GM19099 (cell line): Measurements from ENCODE around the gene CATSPERB.

Experiments used
- POLR2A ChIP-seq: IDR thresholded peaks from 3 replicates; pipeline ENCODE4 v1.6.1; 2011; ENCODE audit warnings: low read depth; ENCODE audit not compliant: insufficient read length; ENCODE audit errors: extremely low read depth

The CATSPERB gene

DNA sequence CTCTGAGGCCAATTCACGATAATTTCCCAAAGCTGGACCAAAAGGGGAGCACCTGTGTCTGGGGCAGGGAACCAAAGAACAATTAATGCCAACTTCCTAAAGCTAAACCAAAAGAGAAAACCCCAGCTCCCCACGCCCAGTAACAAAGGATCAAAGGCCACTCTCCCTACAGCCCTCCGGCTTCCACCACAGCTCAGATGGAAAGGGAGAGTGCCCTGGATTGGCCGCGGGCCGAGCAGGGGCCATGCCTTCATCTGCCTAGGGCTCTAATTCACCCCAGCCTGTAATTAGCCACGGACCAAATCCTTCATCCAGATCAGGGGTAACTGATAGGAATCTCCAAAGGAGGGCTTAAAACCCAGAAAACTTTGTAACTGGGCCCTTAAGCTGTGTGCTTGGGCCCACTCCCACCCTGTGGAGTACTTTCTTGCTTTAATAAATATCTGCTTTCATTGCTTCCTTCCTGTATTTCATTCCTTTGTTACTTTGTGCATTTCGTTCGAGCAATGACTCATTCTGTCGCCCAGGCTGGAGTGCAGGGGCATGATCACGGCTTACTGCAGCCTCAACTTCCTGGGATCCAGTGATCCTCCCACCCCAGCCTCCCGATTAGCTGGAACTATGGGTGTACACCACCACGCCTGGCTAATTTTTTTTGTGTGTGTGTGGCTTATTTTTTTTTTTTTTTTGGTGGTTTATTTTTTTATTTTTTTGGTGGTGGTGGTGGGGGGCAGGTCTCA is 156.2 kb downstream of the CATSPERB start:
- no peak for TF ChIP-seq POLR2A

DNA sequence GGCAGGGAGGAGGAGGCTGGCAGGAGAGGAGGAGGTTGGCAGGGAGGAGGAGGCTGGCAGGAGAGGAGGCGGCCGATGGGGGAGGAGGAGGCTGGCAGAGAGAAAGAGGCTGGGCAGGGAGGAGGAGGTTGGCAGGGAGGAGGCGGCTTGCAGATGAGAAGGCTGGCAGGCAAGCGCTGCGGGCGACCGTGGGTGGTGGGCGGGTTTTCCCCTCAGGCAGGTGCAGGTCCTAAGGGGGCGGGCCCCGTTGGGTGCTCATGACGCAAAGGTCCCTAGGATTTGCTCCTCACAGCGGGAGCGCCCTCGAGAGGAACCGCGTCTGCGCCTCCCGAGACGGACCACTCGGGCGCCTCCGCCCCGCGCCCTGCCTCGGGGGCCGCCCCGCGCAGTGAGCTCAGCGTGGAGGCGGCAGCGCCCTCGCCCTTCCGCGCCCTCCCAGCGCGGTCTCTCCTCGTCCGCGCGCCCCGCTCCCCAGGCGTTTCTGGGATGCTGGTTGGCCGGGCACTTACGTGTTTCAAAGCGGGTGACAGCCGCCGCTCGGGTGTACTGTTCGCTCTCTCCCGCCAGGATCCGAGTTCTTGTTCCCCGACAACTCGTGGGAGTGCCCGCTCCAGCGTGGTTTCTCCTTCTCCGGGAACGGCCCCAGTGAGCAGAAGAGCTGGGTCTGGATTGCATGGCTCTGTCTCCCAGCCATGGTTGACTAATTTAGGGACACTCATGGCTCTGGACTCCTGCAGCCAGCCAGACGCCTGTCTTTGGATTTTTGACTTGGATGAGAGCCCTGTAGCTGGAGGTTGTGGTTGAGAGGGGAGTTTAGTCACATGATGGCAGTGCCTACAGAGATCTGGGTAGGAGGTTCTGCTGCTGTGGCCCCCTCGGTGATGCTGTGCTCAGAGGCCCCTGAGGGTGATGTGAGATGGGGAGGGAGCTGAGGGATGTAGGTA is 157.7 kb downstream of the CATSPERB start:
- TF ChIP-seq POLR2A, result no peak

DNA sequence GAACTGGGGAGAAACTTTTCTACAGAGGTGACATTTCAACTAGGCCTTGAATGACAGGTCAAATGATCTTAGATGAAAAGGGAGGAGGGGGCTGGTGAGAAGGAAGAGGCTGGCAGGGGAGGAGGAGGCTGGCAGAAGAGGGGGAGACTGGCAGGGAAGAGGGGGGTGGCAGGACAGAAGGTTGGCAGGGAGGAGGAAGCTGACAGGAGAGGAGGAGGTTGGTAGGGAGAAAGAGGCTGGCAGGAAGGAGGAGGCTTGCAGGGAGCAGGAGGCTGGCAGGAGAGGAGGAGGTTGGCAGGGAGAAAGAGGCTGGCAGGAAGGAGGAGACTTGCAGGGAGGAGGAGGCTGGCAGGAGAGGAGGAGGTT is 158.4 kb downstream of the CATSPERB start:
- no peak for TF ChIP-seq POLR2A

DNA sequence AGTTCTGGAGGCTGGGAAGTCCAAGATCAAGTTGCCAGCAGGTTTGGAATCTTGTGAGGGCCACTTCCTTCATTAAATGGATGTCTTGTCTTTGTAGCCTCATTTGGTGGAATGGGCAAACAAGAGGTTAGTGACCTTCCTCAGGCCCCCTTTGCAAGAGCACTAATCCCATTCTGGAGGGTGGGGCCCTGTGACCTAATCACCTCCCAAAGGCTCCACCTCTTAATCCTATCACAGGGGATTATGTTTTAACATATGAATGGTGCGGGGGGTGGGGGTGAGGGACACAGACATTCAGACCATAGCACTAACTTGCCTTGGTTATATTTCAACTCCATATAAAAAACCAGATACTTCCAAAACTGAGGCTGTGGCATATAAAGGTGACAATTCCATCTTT is 161.9 kb downstream of the CATSPERB start:
- no peak for TF ChIP-seq POLR2A

DNA sequence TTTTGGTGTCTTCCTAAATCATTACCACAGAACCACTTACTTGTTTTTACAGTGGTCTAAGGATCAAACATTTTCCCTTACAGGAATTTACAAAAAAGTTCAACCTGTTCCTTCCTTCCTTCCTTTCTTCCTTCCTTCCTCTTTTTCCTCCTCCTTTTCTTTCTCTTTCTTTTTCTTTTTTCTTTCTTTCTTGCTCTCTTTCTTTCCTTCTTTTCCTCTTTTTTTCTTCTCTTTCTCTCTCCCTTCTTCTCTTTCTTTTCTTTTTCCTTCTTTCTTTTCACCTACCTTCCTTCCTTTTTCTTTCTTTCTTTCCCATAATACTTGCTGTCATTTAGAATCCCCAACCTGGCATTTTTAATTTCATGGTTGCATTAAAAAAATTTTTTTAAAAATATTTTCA is 162.6 kb downstream of the CATSPERB start:
- no peak for TF ChIP-seq POLR2A

DNA sequence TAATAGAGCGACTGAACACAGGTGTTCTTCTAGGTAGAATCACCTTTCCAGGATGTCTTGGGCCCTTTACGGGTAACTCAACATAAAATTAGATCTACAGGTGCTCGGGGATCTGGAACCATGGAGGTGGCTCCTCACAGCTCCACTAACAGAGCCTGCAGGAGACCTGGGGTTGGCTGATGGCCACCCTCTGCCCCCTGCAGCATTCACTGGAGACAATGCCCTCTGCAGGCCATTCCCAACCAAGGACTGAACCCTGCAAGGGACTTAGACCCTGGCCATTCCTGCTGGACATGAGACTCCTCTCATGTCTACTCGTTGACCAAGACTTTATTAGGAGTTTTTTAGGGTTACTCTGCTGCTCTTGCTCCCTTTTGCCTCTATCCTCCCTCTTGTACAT is 163.3 kb downstream of the CATSPERB start:
- TF ChIP-seq POLR2A, result no peak

DNA sequence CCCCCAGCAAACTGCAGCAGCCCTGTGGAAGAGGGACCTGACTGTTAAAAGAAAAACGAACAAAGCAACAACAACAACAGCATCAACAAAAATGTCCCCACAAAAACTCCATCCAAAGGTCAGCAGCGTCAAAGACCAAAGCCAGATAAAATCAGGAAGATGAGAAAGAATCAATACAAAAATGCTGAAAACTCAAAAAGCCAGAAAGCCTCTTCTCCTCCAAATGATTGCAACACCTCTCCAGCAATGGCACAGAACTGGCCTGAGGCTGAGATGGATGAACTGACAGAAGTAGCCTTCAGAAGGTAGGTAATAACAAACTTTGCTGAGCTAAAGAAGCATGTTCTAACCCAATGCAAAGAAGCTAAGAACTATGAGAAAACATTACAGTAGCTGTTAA is 176.4 kb downstream of the CATSPERB start:
- no peak for TF ChIP-seq POLR2A

DNA sequence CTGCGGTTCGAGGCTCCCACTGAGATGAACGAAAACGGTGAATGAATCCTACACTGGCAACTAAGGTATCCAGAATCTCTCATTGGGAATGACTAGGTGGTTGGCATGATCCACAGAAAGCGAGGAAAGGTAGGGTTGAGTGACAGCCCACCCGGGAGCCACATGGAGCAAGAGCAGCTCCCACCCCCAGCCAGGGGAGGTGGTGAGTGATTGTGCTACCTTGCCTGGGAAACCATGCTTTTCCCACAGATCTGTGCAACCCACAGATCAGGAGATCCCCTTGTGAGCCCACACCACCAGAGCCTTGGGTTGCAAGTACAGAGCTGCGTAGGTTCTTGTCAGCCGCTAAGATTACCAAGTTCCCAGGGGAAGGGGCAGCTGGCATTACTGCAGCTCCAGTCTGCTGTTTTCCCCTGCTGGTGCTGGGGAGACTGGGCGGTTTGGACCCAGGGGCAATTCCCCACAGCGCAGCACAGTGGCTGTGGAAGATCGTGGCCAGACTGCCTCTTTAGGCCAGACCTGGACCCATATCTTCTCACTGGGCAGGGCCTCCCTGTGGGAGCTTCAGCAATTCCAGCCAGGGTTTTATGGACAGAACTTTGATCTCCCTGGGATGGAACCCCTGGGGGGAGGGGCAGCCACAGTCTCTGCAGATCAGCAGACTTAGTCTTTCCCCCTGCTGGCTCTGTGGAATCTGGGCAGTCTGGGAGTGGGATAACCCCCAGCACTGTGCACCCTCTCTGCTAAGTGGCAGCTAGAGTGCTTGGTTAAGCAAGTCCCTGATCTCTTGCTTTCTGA is 177.2 kb downstream of the CATSPERB start:
- no peak for TF ChIP-seq POLR2A

DNA sequence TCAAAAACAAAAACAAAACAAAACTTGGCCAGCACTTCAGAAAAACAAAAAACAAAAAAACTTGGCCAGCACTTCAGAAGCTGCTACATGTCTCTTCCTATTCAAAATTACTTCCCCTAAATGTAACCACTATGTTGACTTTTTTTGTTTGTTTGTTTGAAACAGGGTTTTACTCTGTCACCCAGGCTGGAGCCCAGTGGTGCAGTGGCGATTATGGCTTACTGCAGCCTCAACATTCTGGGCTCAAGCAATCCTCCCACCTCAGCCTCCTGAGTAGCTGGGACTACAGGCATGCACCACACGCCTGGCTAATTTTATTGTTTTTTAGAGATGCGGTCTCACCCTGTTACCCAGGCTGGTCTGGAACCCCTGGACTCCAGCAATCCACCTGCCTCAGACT is 183.8 kb downstream of the CATSPERB start:
- no peak for TF ChIP-seq POLR2A

DNA sequence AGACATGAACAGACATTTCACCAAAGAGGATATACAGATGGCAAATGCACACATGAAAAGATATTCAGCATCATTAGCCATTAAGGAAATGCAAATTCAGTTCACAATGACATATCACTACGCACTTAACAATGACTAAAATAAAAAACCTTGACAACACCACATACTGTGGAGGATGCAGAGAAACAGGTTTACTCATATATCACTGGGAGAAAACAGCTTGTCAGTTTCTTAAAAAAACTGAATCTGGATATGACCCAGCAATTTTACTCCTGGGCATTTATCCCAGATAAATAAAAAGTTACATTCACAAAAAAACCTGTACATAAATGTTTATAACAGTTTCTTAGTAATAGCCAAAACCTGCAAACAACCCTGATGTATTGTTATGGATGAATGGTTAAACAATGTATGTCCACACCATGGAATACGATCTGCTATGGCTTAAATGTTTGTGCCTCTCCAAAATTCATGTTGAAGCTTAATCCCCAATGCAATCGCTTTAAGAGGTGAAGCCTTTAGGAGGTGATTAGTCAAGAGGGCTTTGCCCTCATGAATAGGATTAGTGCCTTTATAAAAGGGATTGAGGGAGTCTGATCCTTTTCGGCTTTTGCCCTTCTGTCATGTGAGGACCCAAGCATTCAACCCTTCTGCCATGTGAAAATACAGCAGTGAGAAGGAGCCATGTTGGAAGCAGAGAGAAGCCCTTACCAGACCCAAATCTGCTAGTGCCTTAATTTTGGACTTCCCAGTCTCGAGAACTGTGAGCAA is 185.8 kb downstream of the CATSPERB start:
- TF ChIP-seq POLR2A, result no peak

DNA sequence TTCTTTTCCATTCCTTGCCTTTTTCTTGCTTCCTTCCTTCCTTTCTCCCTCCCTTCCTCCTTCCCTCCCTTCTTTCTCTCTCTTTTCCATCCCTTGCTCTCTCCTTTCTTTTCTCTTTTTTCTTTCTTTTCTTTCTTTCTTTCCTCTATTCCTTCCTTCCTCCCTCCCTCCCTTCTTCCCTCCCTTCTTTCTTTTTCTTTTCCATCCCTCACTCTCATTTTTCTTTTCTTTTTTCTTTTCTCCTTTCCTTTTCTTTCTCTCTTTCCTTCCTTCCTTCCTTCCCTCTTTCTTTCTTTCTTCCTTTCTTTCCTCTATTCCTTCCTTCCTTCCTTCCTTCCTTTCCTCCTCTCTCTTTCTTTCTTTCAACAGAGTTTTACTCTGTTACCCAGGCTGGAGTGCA is 186.7 kb downstream of the CATSPERB start:
- no peak for TF ChIP-seq POLR2A

DNA sequence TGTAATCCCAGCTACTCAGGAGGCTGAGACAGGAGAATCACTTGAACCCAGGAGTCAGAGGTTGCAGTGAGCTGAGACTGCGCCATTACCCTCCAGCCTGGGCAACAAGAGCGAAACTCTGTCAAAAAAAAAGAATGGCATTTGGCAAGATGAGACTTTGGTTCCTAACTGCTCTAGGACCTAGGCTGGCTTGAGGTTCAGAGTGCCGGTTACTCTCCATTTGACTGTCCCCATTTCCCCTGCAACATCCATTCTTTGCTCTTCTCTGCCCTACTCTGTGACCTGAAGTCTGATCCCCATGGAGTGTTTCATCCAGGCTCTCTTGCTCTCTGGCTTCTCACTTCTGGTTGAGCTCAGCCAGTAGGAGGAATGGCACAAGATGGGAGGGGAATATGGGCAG is 195.6 kb downstream of the CATSPERB start:
- TF ChIP-seq POLR2A, result no peak

DNA sequence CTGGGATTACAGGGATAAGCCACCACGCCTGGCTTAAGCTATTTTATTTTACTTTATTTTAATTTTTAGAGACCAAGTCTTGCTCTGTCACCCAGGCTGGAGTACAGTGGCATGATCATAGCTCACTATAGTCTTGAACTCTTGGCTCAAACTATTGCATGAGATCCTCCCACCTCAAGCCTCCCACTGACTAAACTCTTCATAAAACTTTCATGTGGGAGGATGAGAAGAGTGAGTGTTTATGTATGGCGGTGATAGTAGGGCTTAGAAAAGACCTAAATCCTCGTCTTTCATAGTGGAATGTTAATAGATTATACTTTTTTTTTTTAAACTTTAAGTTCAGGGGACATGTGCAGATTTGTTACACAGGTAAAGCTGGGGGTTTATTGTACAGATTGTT is 198.3 kb downstream of the CATSPERB start:
- TF ChIP-seq POLR2A, result no peak
